Activated naive CD4-positive, alpha-beta T cell treated with anti-CD3 and anti-CD28 coated beads, Interleukin-2, amount 50 U/mL, for 24 hours (primary cell): Measurements from ENCODE around the gene GAREM2.

Experiments used
- H3K27ac Mint-ChIP-seq: one replicate; pipeline ENCODE4 v1.8.0; 2021; ENCODE audit warnings: mild to moderate bottlenecking, mixed read lengths
- H3K27me3 Mint-ChIP-seq: one replicate; pipeline ENCODE4 v1.8.0; 2021; ENCODE audit warnings: mixed read lengths
- H3K36me3 Mint-ChIP-seq: one replicate; pipeline ENCODE4 v1.8.0; 2021; ENCODE audit warnings: mixed read lengths
- H3K4me1 Mint-ChIP-seq: one replicate; pipeline ENCODE4 v1.8.0; 2021; ENCODE audit warnings: mixed read lengths
- H3K4me3 Mint-ChIP-seq: one replicate; pipeline ENCODE4 v1.8.0; 2021; ENCODE audit warnings: mild to moderate bottlenecking, mixed read lengths
- H3K9me3 Mint-ChIP-seq: one replicate; pipeline ENCODE4 v1.8.0; 2021; ENCODE audit warnings: mixed read lengths

The GAREM2 gene

DNA sequence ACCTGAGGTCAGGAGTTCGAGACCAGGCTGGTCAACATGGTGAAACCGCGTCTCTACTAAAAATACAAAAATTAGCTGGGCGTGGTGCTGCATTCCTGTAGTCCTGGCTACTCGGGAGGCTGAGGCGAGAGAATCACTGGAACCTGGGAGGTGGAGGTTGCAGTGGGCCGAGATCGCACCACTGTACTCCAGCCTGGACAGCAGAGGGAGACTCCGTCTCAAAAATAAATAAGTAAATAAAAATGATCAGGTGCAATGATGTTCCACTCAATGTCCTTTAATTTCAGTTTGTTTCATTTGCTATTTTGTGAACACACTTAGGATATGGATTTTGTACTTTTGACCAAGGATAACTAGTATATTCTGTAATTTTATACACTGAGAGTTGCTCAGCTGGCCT, 62.2 kb downstream of the GAREM2 start:
- Mint-ChIP-seq H3K4me1 (peaks cover 11% of the 10 kb centered on the region), H3K9me3 (no peaks in the 10 kb centered on the region), H3K27me3 (no peaks in the 10 kb centered on the region), H3K4me3 (no peak overlapping the region), H3K36me3 (peaks cover 9% of the 10 kb centered on the region), H3K27ac (no peak overlapping the region)

GRCh38 chr2:26237868-26238267, 65.0 kb downstream of the GAREM2 start:
- H3K9me3 Mint-ChIP-seq: no peaks in the 10 kb centered on the region
- peaks cover 8% of the 10 kb centered on the region for H3K36me3 Mint-ChIP-seq
- H3K4me3 Mint-ChIP-seq: no peak overlapping the region
- H3K4me1 Mint-ChIP-seq: peaks cover 32% of the 10 kb centered on the region
- H3K27ac Mint-ChIP-seq: no peak overlapping the region
- H3K27me3 Mint-ChIP-seq: no peaks in the 10 kb centered on the region

- peaks cover 6% of the 10 kb centered on the region for H3K36me3 Mint-ChIP-seq
Observed at GRCh38 chr2:26238311-26238958, 65.5 kb downstream of the GAREM2 start.

More at GRCh38 chr2:26238311-26238958, 65.5 kb downstream of the GAREM2 start:
- Mint-ChIP-seq H3K4me3 (no peak overlapping the region), H3K27ac (no peak overlapping the region), H3K4me1 (peaks cover 38% of the 10 kb centered on the region), H3K9me3 (no peaks in the 10 kb centered on the region), H3K27me3 (no peaks in the 10 kb centered on the region)
